IPS DF 6.9 (cell line): ENCODE measurements around the gene TRIM6.

Experiments
- DNase-seq: peaks from one replicate; pipeline ENCODE4 v3.0.0-alpha.2; 2013; ENCODE audit warnings: low read depth, low spot score
- H3K27ac ChIP-seq: one replicate; pipeline ENCODE4 v1.5.1; 2013; ENCODE audit warnings: low read length, control low read depth
- H3K27me3 ChIP-seq: 2 replicates; pipeline ENCODE4 v1.6.1; 2013; ENCODE audit warnings: mild to moderate bottlenecking, low read length; ENCODE audit not compliant: control insufficient read depth, insufficient read depth
- H3K36me3 ChIP-seq: 2 replicates; pipeline ENCODE4 v1.6.1; 2013; ENCODE audit warnings: low read length; ENCODE audit not compliant: control insufficient read depth, insufficient read depth
- H3K4me1 ChIP-seq: 2 replicates; pipeline ENCODE4 v1.6.1; 2013; ENCODE audit warnings: low read length; ENCODE audit not compliant: control insufficient read depth, insufficient read depth
- H3K4me3 ChIP-seq: 2 replicates; pipeline ENCODE4 v1.5.1; 2013; ENCODE audit warnings: mild to moderate bottlenecking, low read length
- H3K9me3 ChIP-seq: 2 replicates; pipeline ENCODE4 v1.6.1; 2013; ENCODE audit warnings: low read length, inconsistent platforms; ENCODE audit not compliant: control insufficient read depth, insufficient read depth
- whole genome bisulfite sequencing: extraction: QIAGEN DNeasy Blood & Tissue Kit; methylation state at CpG from one replicate; pipeline ENCODE4 v1.1.7; 2013; ENCODE audit warnings: mixed read lengths, missing lambda C conversion rate; ENCODE audit not compliant: insufficient read length, insufficient coverage; 5-methylcytosine and 5-hydroxymethylcytosine counted together

Gene TRIM6

GRCh38 chr11:5658318-5658717 is 61.9 kb downstream of the TRIM6 start:
- no CpG with 5 or more reads among the region's 5 CpGs for WGBS
- DNase-seq, result no peak
- no peaks in the 10 kb centered on the region for H3K4me1 ChIP-seq
- no peaks in the 10 kb centered on the region for H3K27me3 ChIP-seq
- no peaks in the 10 kb centered on the region for H3K36me3 ChIP-seq
- no peak overlapping the region for H3K27ac ChIP-seq
- no peaks in the 10 kb centered on the region for H3K9me3 ChIP-seq
- H3K4me3 ChIP-seq, result no peak overlapping the region
